ENCODE results near the gene NIFK.
"Not testable (repeated sequence)": the region's sequence is repeated elsewhere in the genome, so short reads cannot be mapped to it uniquely, and the experiment has no call there.

Gene NIFK

DNA sequence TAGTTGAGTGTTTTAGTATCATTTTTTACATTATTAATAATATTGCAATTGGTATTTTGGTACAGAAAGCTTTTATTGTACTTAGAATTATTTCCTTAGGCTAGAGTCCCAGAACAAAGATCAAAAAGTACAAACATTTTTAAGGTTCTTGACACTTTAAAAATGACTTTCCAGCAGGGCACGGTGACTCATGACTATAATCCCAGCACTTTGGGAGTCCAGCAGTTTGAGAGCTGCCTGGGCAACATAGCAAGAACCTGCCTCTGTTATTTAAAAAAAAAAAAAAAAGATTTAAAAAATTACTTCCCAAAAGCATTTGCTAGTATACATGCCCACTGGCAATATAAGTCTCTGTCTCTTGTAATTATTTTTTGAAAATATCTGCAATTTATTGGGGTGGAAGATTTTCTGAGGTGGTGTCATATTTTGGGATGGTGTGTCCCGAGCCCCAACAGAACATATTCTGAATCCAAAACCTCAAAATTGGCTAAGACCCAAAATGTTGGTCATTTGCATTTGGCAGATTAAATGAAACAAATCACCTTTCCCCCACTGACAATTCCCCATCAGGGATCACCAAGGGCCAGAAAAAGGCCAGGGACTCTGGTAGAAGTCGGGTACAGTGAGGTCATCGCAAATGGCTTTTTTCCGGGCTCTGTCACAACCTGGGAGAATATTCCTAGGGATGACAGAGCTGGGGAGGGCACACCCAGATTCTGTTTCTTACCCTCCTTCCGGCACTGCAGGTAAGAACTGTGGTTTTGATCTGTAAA lies 42.1 kb downstream of the NIFK start:
- H3K4me3 ChIP-seq (ENCODE audit: low read length), result no peak overlapping the region
- TF ChIP-seq, protein P1, sequence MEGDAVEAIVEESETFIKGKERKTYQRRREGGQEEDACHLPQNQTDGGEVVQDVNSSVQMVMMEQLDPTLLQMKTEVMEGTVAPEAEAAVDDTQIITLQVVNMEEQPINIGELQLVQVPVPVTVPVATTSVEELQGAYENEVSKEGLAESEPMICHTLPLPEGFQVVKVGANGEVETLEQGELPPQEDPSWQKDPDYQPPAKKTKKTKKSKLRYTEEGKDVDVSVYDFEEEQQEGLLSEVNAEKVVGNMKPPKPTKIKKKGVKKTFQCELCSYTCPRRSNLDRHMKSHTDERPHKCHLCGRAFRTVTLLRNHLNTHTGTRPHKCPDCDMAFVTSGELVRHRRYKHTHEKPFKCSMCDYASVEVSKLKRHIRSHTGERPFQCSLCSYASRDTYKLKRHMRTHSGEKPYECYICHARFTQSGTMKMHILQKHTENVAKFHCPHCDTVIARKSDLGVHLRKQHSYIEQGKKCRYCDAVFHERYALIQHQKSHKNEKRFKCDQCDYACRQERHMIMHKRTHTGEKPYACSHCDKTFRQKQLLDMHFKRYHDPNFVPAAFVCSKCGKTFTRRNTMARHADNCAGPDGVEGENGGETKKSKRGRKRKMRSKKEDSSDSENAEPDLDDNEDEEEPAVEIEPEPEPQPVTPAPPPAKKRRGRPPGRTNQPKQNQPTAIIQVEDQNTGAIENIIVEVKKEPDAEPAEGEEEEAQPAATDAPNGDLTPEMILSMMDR (conservative IDR thresholded peaks at IDR 0.05; ENCODE audit: low read length), result no peak
- DNase-seq (ENCODE audit: low read depth), result peak; percentile 49

DNA sequence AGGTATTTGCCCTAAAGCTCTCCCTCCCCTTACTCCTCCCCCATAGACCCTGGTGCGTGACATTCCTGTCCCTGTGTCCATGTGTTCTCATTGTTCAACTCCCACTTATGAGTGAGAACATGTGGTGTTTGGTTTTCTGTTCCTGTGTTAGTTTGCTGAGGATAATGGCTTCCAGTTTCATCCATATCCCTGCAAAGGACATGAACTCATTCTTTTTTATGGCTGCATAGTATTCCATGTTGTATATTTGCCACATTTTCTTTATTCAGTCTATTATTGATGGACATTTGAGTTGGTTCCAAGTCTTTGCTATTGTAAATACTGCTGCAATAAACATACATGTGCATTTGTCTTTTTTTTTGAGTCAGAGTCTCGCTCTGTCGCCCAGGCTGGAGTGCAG lies 46.1 kb downstream of the NIFK start:
- DNase-seq (ENCODE audit: low read depth); H3K4me3 ChIP-seq (ENCODE audit: low read length): not testable (repeated sequence)

DNA sequence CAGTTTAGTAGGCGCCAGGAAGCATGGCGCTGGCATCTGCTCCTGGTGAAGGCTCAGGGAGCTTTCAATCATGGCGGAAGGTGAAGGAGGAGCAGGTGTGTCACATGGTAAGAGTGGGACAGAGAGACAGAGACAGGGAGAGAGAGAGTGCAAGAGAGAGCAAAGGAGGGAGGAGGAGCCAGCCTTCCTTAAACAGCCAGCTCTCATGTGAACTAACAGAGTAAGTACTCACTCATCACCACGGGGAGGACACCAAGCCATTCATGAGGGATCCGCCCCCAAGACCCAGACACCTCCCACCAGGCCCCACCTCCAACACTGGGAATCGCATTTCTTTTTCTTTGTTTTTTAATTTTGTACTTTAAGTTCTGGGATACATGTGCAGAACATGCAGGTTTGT lies 46.6 kb downstream of the NIFK start:
- DNase-seq (ENCODE audit: low read depth), result no peak
- TF ChIP-seq, protein P1 (conservative IDR thresholded peaks at IDR 0.05; ENCODE audit: low read length), result no peak

DNA sequence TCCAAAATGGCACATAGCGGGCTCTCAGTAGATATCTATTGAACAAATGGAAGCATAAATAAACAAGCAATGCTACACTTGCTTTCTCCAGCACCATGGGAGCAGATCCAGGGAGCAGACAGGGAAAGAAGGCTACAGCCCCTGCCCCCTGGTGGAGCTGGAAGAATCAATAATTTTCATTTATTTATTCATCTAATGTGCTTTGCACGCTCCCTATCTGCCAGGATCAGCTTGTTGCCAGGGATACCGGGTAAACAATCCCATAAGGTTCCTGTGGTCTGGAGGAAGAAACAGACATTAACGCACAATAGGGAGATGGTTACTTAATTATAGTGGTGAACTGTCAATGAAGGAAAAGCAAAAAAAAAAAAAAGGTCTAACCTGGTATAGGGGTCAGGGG lies 47.3 kb downstream of the NIFK start:
- H3K4me3 ChIP-seq (ENCODE audit: low read length), result no peak overlapping the region
- TF ChIP-seq, protein P1 (conservative IDR thresholded peaks at IDR 0.05; ENCODE audit: low read length), result peak; percentile 45
- peak; percentile 66 for DNase-seq (ENCODE audit: low read depth)

More for the DNA sequence above, 46.6 kb downstream of the NIFK start:
- no peak overlapping the region for H3K4me3 ChIP-seq (ENCODE audit: low read length)

DNA sequence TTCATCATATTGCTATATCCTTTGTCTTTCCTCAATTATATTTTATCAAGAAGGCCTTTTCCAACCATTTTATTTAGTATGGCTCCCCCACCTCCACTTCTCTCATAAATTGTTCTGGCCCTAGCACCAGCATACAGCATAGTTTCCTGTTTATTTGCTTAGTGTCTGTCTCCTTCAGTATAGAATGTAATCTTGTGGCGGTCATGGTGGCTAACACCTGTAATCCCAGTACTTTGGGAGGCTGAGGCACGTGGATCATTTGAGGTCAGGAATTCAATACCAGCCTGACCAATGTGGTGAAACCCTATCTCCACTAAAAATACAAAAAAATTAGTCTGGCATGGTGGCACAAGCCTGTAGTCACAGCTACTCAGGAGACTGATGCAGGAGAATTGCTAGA lies 47.9 kb downstream of the NIFK start:
- no peak for DNase-seq (ENCODE audit: low read depth)
- TF ChIP-seq, protein P1 (conservative IDR thresholded peaks at IDR 0.05; ENCODE audit: low read length), result no peak
- H3K4me3 ChIP-seq (ENCODE audit: low read length), result no peak overlapping the region

DNA sequence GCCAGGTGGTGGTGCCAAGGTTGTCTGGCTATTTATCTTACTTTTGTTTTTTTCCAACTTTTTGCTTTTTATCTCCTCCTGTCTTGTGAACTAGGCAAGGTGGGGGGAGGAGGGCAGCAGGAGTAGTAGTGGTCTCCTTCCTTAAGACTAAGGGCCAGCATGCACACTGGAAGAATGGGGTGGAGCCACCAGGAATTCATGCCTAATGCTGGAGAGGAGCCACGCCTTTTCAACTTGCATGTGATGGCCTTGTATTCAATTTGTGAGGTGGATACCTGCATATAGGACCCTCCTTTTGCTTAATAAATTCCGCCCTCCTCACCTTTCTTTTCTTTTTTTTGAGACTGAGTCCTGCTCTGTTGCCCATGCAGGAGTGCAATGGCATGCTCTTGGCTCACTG lies 49.8 kb downstream of the NIFK start:
- TF ChIP-seq, protein P1 (conservative IDR thresholded peaks at IDR 0.05; ENCODE audit: low read length), result no peak
- DNase-seq (ENCODE audit: low read depth), result no peak
- H3K4me3 ChIP-seq (ENCODE audit: low read length), result no peak overlapping the region

DNA sequence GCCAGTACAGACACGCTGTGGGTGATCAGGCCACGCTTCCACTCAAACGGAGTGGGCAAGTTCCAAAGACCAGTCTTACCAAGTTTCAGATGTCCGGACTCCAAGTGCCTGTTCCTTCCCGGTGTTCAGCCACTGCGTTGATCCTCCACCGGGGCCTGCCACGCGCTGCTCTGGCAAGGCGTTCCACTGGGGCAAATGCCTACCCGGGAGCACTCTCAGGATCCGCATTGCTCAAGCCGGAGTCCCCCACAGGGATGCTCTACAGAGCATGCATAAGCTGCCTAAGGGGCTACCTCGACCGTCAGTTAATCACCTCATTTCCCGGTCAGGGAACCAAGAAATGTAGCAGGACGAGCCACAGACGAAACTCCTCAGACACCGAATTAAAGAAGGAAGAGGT lies 50.5 kb downstream of the NIFK start:
- no peak overlapping the region for H3K4me3 ChIP-seq (ENCODE audit: low read length)
- TF ChIP-seq, protein P1 (conservative IDR thresholded peaks at IDR 0.05; ENCODE audit: low read length), result no peak
- DNase-seq (ENCODE audit: low read depth), result no peak
